H1 (cell line): ENCODE data around the gene NR5A1. TPM values are rescaled to one million over a fixed set of nuclear protein-coding genes. Genes with fewer than 3 reads are reported as not detected.
A peak's percentile ranks its signal among the peaks of the same experiment; 100 is the strongest.

ENCODE experiments used
- CTCF ChIA-PET: fragments of 300-600 bp; sonication (Branson Sonifier 250); formaldehyde crosslinking; loops from one replicate; lab custom pipeline; 2021; ENCODE audit not compliant: partially characterized antibody; lab: Charles Lee
- POLR2A ChIA-PET: fragments of 300-600 bp; sonication (Branson Sonifier 250); formaldehyde crosslinking; loops from one replicate; lab custom pipeline; 2021; ENCODE audit warnings: inconsistent platforms; ENCODE audit not compliant: partially characterized antibody; lab: Charles Lee
- DNase-seq, 2 experiments: peaks; one replicate each; pipeline versions ENCODE4 v3.0.0 to v3.0.0-alpha.2; 2010 to 2022; ENCODE audit warnings: low spot score in 2 of 2, low read depth in 1 of 2, mixed read lengths in 1 of 2
- FAIRE-seq: peaks from 2 replicates; lab custom pipeline; 2011; peaks lifted over from hg19 to GRCh38; lab: Jason Lieb, UNC
- H2AFZ ChIP-seq: 2 replicates; pipeline ENCODE4 v1.8.1; 2012; ENCODE audit warnings: low read length, inconsistent platforms
- H2AK5ac ChIP-seq: 2 replicates; pipeline ENCODE4 v1.6.1; 2013; ENCODE audit warnings: low read depth, low read length
- H2BK120ac ChIP-seq: replicated peaks from 2 replicates; pipeline ENCODE3; 2013; ENCODE audit warnings: low read depth, low read length, inconsistent platforms
- H2BK12ac ChIP-seq: 2 replicates; pipeline ENCODE4 v1.6.1; 2013; ENCODE audit warnings: low read depth, low read length
- H2BK15ac ChIP-seq: 2 replicates; pipeline ENCODE4 v1.6.1; 2013; ENCODE audit warnings: low read length
- H2BK20ac ChIP-seq: 2 replicates; pipeline ENCODE4 v1.6.1; 2013; ENCODE audit warnings: low read length
- H2BK5ac ChIP-seq: 2 replicates; pipeline ENCODE4 v1.6.1; 2013; ENCODE audit warnings: low read depth, low read length
- H3K14ac ChIP-seq: 2 replicates; pipeline ENCODE4 v1.6.1; 2013; ENCODE audit warnings: inconsistent platforms; ENCODE audit not compliant: insufficient read length
- H3K18ac ChIP-seq: 2 replicates; pipeline ENCODE4 v1.6.1; 2013; ENCODE audit warnings: low read length; ENCODE audit errors: extremely low read depth
- H3K23ac ChIP-seq: 2 replicates; pipeline ENCODE4 v1.6.1; 2013; ENCODE audit warnings: inconsistent platforms; ENCODE audit not compliant: insufficient read length
- H3K23me2 ChIP-seq: 2 replicates; pipeline ENCODE4 v1.6.1; 2013; ENCODE audit warnings: low read depth, low read length
- H3K27ac ChIP-seq: 2 replicates; pipeline ENCODE4 v1.6.1; 2011; ENCODE audit warnings: low read depth, low read length, inconsistent platforms
- H3K27me3 ChIP-seq, 4 experiments: replicated peaks in 1 of 4; 1 replicate in 1 of 4; 2 replicates in 3 of 4; pipeline versions ENCODE4 v1.6.1 to v1.8.1; 2011 to 2013; ENCODE audit warnings: low read length in 3 of 4, mild to moderate bottlenecking in 3 of 4, inconsistent platforms in 2 of 4, mixed read lengths in 2 of 4, moderate library complexity in 1 of 4; ENCODE audit not compliant: control insufficient read depth in 3 of 4, insufficient read depth in 3 of 4; ENCODE audit errors: extremely low read depth in 1 of 4
- H3K36me3 ChIP-seq, 4 experiments: 2 replicates each; pipeline versions ENCODE4 v1.6.1 to v1.8.1; 2011 to 2013; ENCODE audit warnings: mild to moderate bottlenecking in 4 of 4, low read length in 3 of 4, moderate library complexity in 2 of 4, control low read depth in 1 of 4, inconsistent platforms in 1 of 4; ENCODE audit not compliant: insufficient read depth in 4 of 4, control insufficient read depth in 2 of 4
- H3K4ac ChIP-seq: replicated peaks from 2 replicates; pipeline ENCODE3; 2013; ENCODE audit warnings: low read length, low read depth, mixed read lengths, inconsistent platforms; ENCODE audit not compliant: insufficient read length
- H3K4me1 ChIP-seq, 4 experiments: replicated peaks in 1 of 4; 1 replicate in 1 of 4; 2 replicates in 3 of 4; pipeline versions ENCODE4 v1.6.1 to v1.8.1; 2011 to 2013; ENCODE audit warnings: low read length in 3 of 4, inconsistent platforms in 2 of 4, mixed read lengths in 1 of 4; ENCODE audit not compliant: insufficient read depth in 4 of 4, control insufficient read depth in 3 of 4
- H3K4me2 ChIP-seq, 2 experiments: 2 replicates each; pipeline versions ENCODE4 v1.6.1 to v1.8.1; 2011 to 2013; ENCODE audit warnings: low read depth in 2 of 2, low read length in 2 of 2, control low read depth in 1 of 2, inconsistent platforms in 1 of 2, mild to moderate bottlenecking in 1 of 2; ENCODE audit not compliant: insufficient read depth in 1 of 2
- H3K4me3 ChIP-seq, 4 experiments: fragments of 200-600, 300-600 bp in 1 of 4; sonication (generic), shearing (Covaris generic), sonication (Bioruptor Twin) in 1 of 4; 2 replicates each; pipeline versions ENCODE4 v1.5.1 to v1.8.1; 2011 to 2016; ENCODE audit warnings: low read length in 4 of 4, low read depth in 3 of 4, control low read depth in 2 of 4, inconsistent platforms in 2 of 4, mild to moderate bottlenecking in 2 of 4, mixed read lengths in 1 of 4, moderate library complexity in 1 of 4; ENCODE audit not compliant: insufficient read depth in 2 of 4; ENCODE audit errors: extremely low read depth in 1 of 4
- H3K56ac ChIP-seq: replicated peaks from 2 replicates; pipeline ENCODE3; 2013; ENCODE audit warnings: low read depth, mild to moderate bottlenecking, mixed read lengths, low read length, inconsistent platforms; ENCODE audit not compliant: insufficient read length
- H3K79me1 ChIP-seq: 2 replicates; pipeline ENCODE4 v1.6.1; 2013; ENCODE audit warnings: low read depth, low read length, control low read depth
- H3K79me2 ChIP-seq, 2 experiments: 2 replicates each; pipeline versions ENCODE4 v1.6.1 to v1.8.1; 2012 to 2013; ENCODE audit warnings: low read length in 2 of 2, mild to moderate bottlenecking in 2 of 2, inconsistent platforms in 1 of 2; ENCODE audit not compliant: insufficient read depth in 2 of 2, control insufficient read depth in 1 of 2
- H3K9ac ChIP-seq, 4 experiments: replicated peaks in 1 of 4; 1 replicate in 1 of 4; 2 replicates in 3 of 4; pipeline versions ENCODE4 v1.6.1 to v1.8.1; 2011 to 2013; ENCODE audit warnings: low read depth in 3 of 4, low read length in 3 of 4, control low read depth in 2 of 4, mild to moderate bottlenecking in 2 of 4, moderate library complexity in 2 of 4, inconsistent platforms in 1 of 4; ENCODE audit errors: extremely low read depth in 1 of 4
- H3K9me3 ChIP-seq, 2 experiments: 2 replicates each; pipeline versions ENCODE4 v1.6.1 to v1.8.1; 2012 to 2013; ENCODE audit warnings: mild to moderate bottlenecking in 2 of 2, moderate library complexity in 2 of 2, control low read depth in 1 of 2, inconsistent platforms in 1 of 2, low read depth in 1 of 2, low read length in 1 of 2, mixed read lengths in 1 of 2; ENCODE audit not compliant: insufficient read depth in 2 of 2
- H4K20me1 ChIP-seq, 2 experiments: replicated peaks in 1 of 2; 2 replicates each; pipeline versions ENCODE3 to v1.8.1; 2011 to 2013; ENCODE audit warnings: inconsistent platforms in 2 of 2, low read length in 2 of 2, mild to moderate bottlenecking in 1 of 2; ENCODE audit not compliant: insufficient read depth in 2 of 2, control insufficient read depth in 1 of 2
- H4K5ac ChIP-seq: 2 replicates; pipeline ENCODE4 v1.6.1; 2013; ENCODE audit warnings: low read length, low read depth, mixed read lengths, inconsistent platforms; ENCODE audit not compliant: insufficient read length
- H4K8ac ChIP-seq: 2 replicates; pipeline ENCODE4 v1.8.0; 2013; ENCODE audit warnings: mild to moderate bottlenecking, moderate library complexity, low read length, inconsistent platforms; ENCODE audit not compliant: insufficient read depth; ENCODE audit errors: extremely low read depth
- H4K91ac ChIP-seq: replicated peaks from 2 replicates; pipeline ENCODE3; 2013; ENCODE audit warnings: low read length, mixed read lengths, inconsistent platforms; ENCODE audit not compliant: insufficient read length
- CBX8 ChIP-seq: fragments of 300-800, 300-1000 bp; sonication (generic); IDR thresholded peaks from 2 replicates; pipeline ENCODE4 v1.7.1; 2016; ENCODE audit warnings: low read depth, low read length, borderline replicate concordance
- CHD2 ChIP-seq: IDR thresholded peaks from 2 replicates; pipeline ENCODE4 v1.6.1; 2012; ENCODE audit warnings: low read length, improper control_type of control experiment
- CTBP2 ChIP-seq: IDR thresholded peaks from 2 replicates; pipeline ENCODE4 v1.7.0; 2011; ENCODE audit warnings: borderline replicate concordance, mild to moderate bottlenecking, moderate library complexity, mixed read lengths, low read length; ENCODE audit not compliant: insufficient read depth, insufficient read length
- E2F6 ChIP-seq: IDR thresholded peaks from 2 replicates; pipeline ENCODE4 v1.6.1; 2012; ENCODE audit warnings: inconsistent platforms
- EGR1 ChIP-seq: IDR thresholded peaks from 2 replicates; pipeline ENCODE4 v1.6.1; 2011; ENCODE audit warnings: low read depth, low read length, borderline replicate concordance
- KDM4A ChIP-seq: IDR thresholded peaks from one replicate; pipeline ENCODE4 v1.7.1; 2012; ENCODE audit warnings: low read depth, mild to moderate bottlenecking, moderate library complexity, low read length, inconsistent platforms; ENCODE audit not compliant: severe bottlenecking
- RAD21 ChIP-seq, 2 experiments: IDR thresholded peaks in 1 of 2; conservative IDR thresholded peaks in 1 of 2; 2 replicates each; pipeline ENCODE4 v1.6.1; 2011; ENCODE audit warnings: low read depth in 2 of 2, low read length in 2 of 2, improper control_type of control experiment in 1 of 2, inconsistent platforms in 1 of 2, mild to moderate bottlenecking in 1 of 2, moderate library complexity in 1 of 2
- RNF2 ChIP-seq: fragments of 200-900, 300-1000 bp; sonication (generic); IDR thresholded peaks from 2 replicates; pipeline ENCODE4 v1.7.1; 2016; ENCODE audit warnings: borderline replicate concordance, low read depth, mild to moderate bottlenecking, antibody characterized with exemption, low read length; ENCODE audit not compliant: poor library complexity, severe bottlenecking; ENCODE audit errors: missing control alignments
- SIRT6 ChIP-seq: IDR thresholded peaks from one replicate; pipeline ENCODE4 v1.7.1; 2012; ENCODE audit warnings: low read length, inconsistent platforms
- USF2 ChIP-seq: IDR thresholded peaks from 2 replicates; pipeline ENCODE4 v1.6.1; 2011; ENCODE audit warnings: low read length, improper control_type of control experiment
- WGBS, 2 experiments: shearing (Covaris generic) in 1 of 2; methylation state at CpG; one replicate each; pipeline versions ENCODE4 v1.1.6 to v1.1.7; 2013 to 2015; ENCODE audit warnings: low lambda C conversion rate in 2 of 2, mixed read lengths in 2 of 2, inconsistent platforms in 1 of 2, low coverage in 1 of 2, missing lambda C conversion rate in 1 of 2; ENCODE audit not compliant: insufficient replicate concordance in 2 of 2, insufficient coverage in 1 of 2, insufficient read length in 1 of 2; ENCODE audit errors: extremely low coverage in 1 of 2, missing lambda C conversion rate in 1 of 2; 5-methylcytosine and 5-hydroxymethylcytosine counted together
- polyA plus RNA-seq, 7 experiments: library from polyadenylated mRNA; depleted of rRNA in 3 of 7; stranded (reverse) in 5 of 7; unstranded in 2 of 7; fragments of >200 nt in 5 of 7; fragments of 200-250 nt in 2 of 7; gene quantifications; 1 replicate in 5 of 7; 2 replicates in 1 of 7; 4 replicates in 1 of 7; pipeline versions ENCODE4 v1.2.1 to v1.2.3, GENCODE V29; 2011 to 2013; ENCODE audit warnings: missing spikeins in 2 of 7, mixed read lengths in 2 of 7
- total RNA-seq: library from RNA; stranded (reverse); fragmentation: NEBNext Ultra II Directional; extraction: Animal tissue kit (Norgen Biotek cat#: 25700); gene quantifications from 2 replicates; pipeline ENCODE4 v1.2.1, GENCODE V29; 2021

The NR5A1 gene
- total and polyA plus RNA-seq, 2 of the 8 experiments (the other 6 are each of a cell fraction or from before 2014, with no cell fraction given): 0.29 to 0.58 TPM

- Histone ChIP-seq H3K14ac (no peak overlapping the region), H4K91ac (peak overlapping the region; percentile 65), H2BK12ac (no peak overlapping the region), H3K27ac (no peak overlapping the region), H3K27me3 (peaks cover 30 to 37% (median 33%) of the 10 kb centered on the region in 4 experiments), H3K18ac (no peak overlapping the region), H2BK20ac (no peak overlapping the region), H2BK120ac (no peak overlapping the region), H3K9me3 (no peaks in the 10 kb centered on the region), H3K79me1 (no peaks in the 10 kb centered on the region), H3K36me3 (peaks cover 0 to 7% (median 0%) of the 10 kb centered on the region in 4 experiments; a peak in 1 of 8 replicates), H3K23ac (no peak overlapping the region), H3K79me2 (no peaks in the 10 kb centered on the region), H2BK5ac (no peak overlapping the region), H3K4me2 (no peak overlapping the region), H3K56ac (no peak overlapping the region), H3K4me1 (peaks cover 0 to 29% (median 14%) of the 10 kb centered on the region in 4 experiments; a peak in 6 of 7 replicates), H3K23me2 (peaks cover 7% of the 10 kb centered on the region; the same call in 1 of the 2 replicates), H2AK5ac (no peak overlapping the region), H3K4me3 (no peak overlapping the region), H2BK15ac (peak overlapping the region; percentile 72; the same call in 1 of the 2 replicates), H3K9ac (no peak overlapping the region), H4K8ac (peak overlapping the region; percentile 17; the same call in 1 of the 2 replicates), H4K20me1 (no peaks in the 10 kb centered on the region), H4K5ac (no peak overlapping the region), H3K4ac (no peak overlapping the region), H2AFZ (no peak overlapping the region)
- DNase-seq (no peak), FAIRE-seq (no peak)
- ChIA-PET CTCF (no interaction called here), POLR2A (no interaction called here)
- 96% methylated on average over 11 of the region's 11 CpGs; no CpG with 5 or more reads in 1 of the 2 experiments for WGBS, 2 experiments
- TF ChIP-seq CHD2 (no peak), RAD21 (IDR thresholded peaks at IDR 0.05 in 1 of 2, conservative IDR thresholded peaks at IDR 0.05 in 1 of 2; ENCODE audit: low read depth in 2 of 2, low read length in 2 of 2) (no peak), SIRT6 (no peak), EGR1 (no peak), USF2 (no peak), CBX8 (no peak), E2F6 (no peak), CTBP2 (no peak), KDM4A (no peak), RNF2 (no peak)
Measured at GRCh38 chr9:124507880-124508423, 753 bp upstream of the NR5A1 start.
